Forelimb muscle (tissue), 1 donor: ENCODE data around the gene SDK2. TPM values are rescaled to one million over a fixed set of nuclear protein-coding genes. Genes with fewer than 3 reads are reported as not detected.

Experiments
- DNase-seq: peaks from one replicate; pipeline ENCODE4 v3.0.0-alpha.2; 2013; ENCODE audit warnings: low read depth
- polyA plus RNA-seq: library from polyadenylated mRNA; unstranded; fragments of 120-200 nt; gene quantifications from one replicate; pipeline ENCODE4 v1.2.1, GENCODE V29; 2013; ENCODE audit not compliant: insufficient read length

SDK2 gene
- polyA plus RNA-seq, 1 donor, result 27.2 TPM

- DNase-seq, result no peak
Observed at GRCh38 chr17:73555199-73555960, 88.9 kb downstream of the SDK2 start.

- no peak for DNase-seq
Observed at GRCh38 chr17:73554498-73554897, 89.7 kb downstream of the SDK2 start.

GRCh38 chr17:73553311-73553710 lies 90.9 kb downstream of the SDK2 start:
- DNase-seq, result no peak

- DNase-seq, result no peak
Observed at GRCh38 chr17:73552300-73553048, 91.8 kb downstream of the SDK2 start.

GRCh38 chr17:73551759-73552158 lies 92.5 kb downstream of the SDK2 start:
- no peak for DNase-seq

GRCh38 chr17:73551144-73551543 lies 93.1 kb downstream of the SDK2 start:
- DNase-seq, result no peak

- no peak for DNase-seq
Observed at GRCh38 chr17:73550556-73550955, 93.7 kb downstream of the SDK2 start.

- DNase-seq, result no peak
Observed at GRCh38 chr17:73549841-73550430, 94.3 kb downstream of the SDK2 start.

GRCh38 chr17:73548620-73549311 lies 95.5 kb downstream of the SDK2 start:
- no peak for DNase-seq

- DNase-seq, result no peak
Observed at GRCh38 chr17:73547790-73548189, 96.5 kb downstream of the SDK2 start.

GRCh38 chr17:73546770-73547536 lies 97.3 kb downstream of the SDK2 start:
- DNase-seq, result no peak

GRCh38 chr17:73546114-73546513 lies 98.1 kb downstream of the SDK2 start:
- no peak for DNase-seq

GRCh38 chr17:73545109-73546032 lies 98.9 kb downstream of the SDK2 start:
- DNase-seq, result no peak

- no peak for DNase-seq
Observed at GRCh38 chr17:73544333-73544732, 99.9 kb downstream of the SDK2 start.

GRCh38 chr17:73542323-73542722 lies 101.9 kb downstream of the SDK2 start:
- DNase-seq, result no peak

- DNase-seq, result no peak
Observed at GRCh38 chr17:73541561-73541981, 102.7 kb downstream of the SDK2 start.

- no peak for DNase-seq
Observed at GRCh38 chr17:73541111-73541510, 103.1 kb downstream of the SDK2 start.

- no peak for DNase-seq
Observed at GRCh38 chr17:73539166-73539565, 105.1 kb downstream of the SDK2 start.

GRCh38 chr17:73538445-73538844 lies 105.8 kb downstream of the SDK2 start:
- no peak for DNase-seq
